Measurements from ENCODE around the gene ZBTB16.
A peak's percentile ranks its signal among the peaks of the same experiment; 100 is the strongest.

Gene ZBTB16, protein sequence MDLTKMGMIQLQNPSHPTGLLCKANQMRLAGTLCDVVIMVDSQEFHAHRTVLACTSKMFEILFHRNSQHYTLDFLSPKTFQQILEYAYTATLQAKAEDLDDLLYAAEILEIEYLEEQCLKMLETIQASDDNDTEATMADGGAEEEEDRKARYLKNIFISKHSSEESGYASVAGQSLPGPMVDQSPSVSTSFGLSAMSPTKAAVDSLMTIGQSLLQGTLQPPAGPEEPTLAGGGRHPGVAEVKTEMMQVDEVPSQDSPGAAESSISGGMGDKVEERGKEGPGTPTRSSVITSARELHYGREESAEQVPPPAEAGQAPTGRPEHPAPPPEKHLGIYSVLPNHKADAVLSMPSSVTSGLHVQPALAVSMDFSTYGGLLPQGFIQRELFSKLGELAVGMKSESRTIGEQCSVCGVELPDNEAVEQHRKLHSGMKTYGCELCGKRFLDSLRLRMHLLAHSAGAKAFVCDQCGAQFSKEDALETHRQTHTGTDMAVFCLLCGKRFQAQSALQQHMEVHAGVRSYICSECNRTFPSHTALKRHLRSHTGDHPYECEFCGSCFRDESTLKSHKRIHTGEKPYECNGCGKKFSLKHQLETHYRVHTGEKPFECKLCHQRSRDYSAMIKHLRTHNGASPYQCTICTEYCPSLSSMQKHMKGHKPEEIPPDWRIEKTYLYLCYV

GRCh38 chr11:114059278-114059983 lies at the start of gene ZBTB16:
Gene ZBTB16 (plus strand): TSS chr11:114059711. CDS start chr11:114063301, 3,590 bp downstream.
- DNase-seq, result peak; percentile 52 to 57

DNA sequence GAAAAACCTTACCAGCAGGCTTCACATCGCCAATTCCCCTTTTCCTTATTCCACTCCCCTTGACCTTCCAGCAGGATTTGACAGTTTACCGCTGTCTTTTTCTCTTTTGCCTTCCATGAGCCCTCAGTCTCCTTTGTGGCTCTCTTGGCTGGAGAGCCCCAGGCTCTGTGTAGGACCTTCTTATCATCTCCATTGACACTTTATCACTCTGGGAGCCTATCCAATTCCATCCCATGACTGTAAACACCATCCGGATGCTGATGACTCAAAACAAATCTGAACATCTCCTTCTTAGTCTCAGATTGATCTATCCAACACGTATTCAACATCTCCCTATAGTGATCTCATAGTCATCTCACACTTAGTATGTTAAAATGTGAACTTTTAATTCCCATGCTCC lies 48.6 kb upstream of the ZBTB16 start:
- DNase-seq, result no peak
- TF ChIP-seq GATA1 (IDR thresholded peaks at IDR 0.05; ENCODE audit: low read depth, low read length), result no peak
- no peak for TF ChIP-seq POLR2A (IDR thresholded peaks at IDR 0.05; ENCODE audit: low read length)

More at GRCh38 chr11:114059278-114059983, at the start of gene ZBTB16:
- TF ChIP-seq POLR2A (IDR thresholded peaks at IDR 0.05; ENCODE audit: low read length) (peak; percentile 59), GATA1 (IDR thresholded peaks at IDR 0.05; ENCODE audit: low read depth, low read length) (no peak)

DNA sequence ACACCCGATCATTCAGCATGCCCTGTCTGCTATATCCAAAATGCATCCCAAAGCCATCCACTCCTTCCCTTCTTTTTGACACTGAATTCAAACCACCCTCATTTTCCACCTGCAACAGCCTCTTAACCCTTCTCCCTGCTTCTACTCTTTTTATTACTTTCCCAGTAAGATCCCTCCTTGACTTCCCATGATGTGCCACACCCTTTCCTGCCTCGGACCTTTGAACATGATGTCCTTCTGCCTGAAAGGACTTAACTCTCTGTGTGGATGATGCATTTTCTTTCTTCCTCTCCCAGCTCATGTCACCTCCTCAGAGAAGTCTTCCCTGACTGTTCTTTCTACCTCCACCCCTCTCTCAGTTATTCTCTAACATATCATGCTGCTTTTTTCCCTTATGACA lies 48.1 kb upstream of the ZBTB16 start:
- no peak for DNase-seq
- TF ChIP-seq POLR2A (IDR thresholded peaks at IDR 0.05; ENCODE audit: low read length) (no peak), GATA1 (IDR thresholded peaks at IDR 0.05; ENCODE audit: low read depth, low read length) (no peak)

DNA sequence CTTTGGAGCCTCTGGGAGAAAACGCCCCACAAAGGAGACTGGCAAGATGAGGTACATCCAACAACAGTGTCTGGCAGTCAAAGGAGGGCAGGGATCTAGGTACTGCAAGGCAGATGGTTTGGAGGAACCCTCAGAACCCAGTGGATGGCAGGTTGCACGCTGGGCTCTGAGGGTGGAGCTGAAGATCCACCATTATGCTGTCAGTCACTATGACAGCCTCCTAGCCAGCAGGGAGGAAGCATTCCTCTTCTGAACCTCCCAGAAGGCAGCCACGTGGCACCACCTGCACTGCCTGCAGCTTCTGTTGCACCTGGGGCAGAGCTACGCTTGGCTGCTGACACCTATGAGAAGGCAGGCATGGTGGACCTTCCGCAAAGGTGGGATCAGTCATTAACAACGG lies 44.4 kb upstream of the ZBTB16 start:
- TF ChIP-seq POLR2A (IDR thresholded peaks at IDR 0.05; ENCODE audit: low read length) (no peak), GATA1 (IDR thresholded peaks at IDR 0.05; ENCODE audit: low read depth, low read length) (no peak)
- no peak for DNase-seq

DNA sequence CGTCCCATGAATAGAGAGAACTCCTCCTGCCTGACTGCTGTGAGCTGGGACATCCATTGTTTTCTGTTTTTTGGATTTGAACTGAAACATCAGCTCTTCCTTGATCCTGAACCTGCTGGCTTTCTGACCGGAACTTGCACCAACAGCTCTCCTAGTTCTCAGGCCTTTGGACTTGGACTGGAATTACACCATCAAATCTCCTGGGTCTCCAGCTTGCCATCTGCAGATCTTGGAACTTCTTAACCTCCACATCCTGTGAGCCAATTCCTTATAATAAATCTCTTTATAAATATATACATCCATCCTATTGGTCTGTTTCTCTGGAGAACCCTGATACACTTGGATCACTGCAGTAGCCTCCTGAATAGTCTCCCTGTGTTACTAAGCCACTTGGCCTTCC lies 42.5 kb upstream of the ZBTB16 start:
- TF ChIP-seq GATA1 (IDR thresholded peaks at IDR 0.05; ENCODE audit: low read depth, low read length), result no peak
- DNase-seq, result no peak

DNA sequence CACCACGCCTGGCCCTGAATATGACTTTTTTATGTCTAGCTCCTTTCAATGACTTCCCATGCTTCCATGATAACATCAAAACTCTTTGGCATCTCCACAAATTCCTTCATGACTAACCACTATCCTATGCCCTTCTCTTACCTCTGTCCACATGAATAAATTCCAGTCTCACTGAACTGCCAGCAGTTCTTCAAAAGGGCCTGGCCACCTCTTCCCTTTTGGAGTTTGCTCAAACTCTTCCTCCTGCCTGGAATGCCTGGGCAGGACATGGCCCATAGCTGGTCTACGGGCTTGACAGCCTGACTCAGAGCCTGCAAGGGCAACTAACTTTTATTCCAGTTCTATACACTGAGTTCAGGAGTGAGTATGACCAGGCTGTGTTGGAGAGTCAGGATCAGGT lies 41.8 kb upstream of the ZBTB16 start:
- DNase-seq, result no peak
- TF ChIP-seq GATA1 (IDR thresholded peaks at IDR 0.05; ENCODE audit: low read depth, low read length) (no peak), POLR2A (IDR thresholded peaks at IDR 0.05; ENCODE audit: low read length) (no peak)

DNA sequence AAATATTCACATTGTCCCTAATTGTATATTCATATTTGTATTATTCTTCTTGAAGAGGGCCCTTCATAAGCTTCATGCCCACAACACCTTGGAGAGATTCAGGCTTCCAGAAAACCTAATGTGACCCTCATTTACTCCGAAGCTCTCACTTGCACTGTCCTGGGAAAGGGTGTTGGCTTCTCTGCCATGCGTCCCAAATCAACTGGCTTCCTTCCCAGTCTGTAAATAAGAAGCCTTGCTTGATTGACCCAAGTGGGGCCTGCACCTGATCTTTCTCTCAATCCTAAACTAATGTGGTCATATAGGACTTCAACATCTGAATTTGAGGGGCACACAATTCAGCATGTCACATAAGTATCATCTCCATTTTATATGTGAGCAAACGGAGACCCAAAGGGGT lies 40.5 kb upstream of the ZBTB16 start:
- TF ChIP-seq GATA1 (IDR thresholded peaks at IDR 0.05; ENCODE audit: low read depth, low read length), result no peak
- no peak for TF ChIP-seq POLR2A (IDR thresholded peaks at IDR 0.05; ENCODE audit: low read length)
- DNase-seq, result no peak

DNA sequence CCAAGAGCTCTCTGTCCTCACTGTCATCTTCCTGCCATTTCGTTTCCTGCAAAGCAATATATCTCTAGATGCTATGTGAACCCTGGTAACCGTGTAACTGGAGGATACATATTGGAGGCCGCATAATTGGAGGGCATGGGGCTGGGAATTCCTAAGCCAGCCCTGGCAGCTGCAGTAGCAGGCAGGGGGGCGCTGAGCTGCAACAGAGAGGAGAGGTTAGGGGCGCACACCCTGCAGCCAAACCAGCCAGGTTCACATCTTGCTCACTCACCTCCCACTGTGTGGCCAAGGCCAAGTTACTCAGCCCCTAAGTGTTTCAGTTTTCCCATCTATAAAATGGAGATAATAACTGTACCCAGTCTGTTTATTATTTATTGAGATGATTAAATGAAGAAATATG lies 39.9 kb upstream of the ZBTB16 start:
- DNase-seq, result no peak
- TF ChIP-seq POLR2A (IDR thresholded peaks at IDR 0.05; ENCODE audit: low read length) (no peak), GATA1 (IDR thresholded peaks at IDR 0.05; ENCODE audit: low read depth, low read length) (no peak)

DNA sequence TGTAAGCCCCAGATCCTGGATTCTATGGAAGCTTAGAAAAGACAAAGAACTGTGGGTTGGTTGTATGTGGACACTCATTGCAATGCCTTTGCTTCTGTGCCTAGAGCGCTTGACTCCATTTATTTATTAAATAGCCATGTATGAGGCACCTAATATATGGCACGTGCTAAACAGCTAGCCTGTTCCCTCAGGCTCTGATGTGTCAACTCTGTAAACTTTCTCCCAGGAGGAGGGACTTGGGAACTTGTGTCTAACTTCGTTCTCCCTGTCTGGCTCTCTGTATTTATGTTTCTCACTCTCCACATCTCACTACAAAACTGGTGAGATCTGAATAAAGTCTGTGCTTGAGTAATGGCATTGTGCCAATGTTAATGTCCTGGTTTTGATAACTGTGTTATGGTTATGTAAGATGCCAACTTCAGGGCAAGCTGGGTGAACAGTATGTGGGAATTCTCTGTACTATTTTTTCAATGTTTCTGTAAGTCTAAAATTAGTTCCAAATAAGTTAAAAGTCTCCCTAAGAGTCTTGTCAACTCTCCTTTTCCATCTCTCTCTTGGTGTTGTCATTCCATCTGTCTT lies 34.1 kb upstream of the ZBTB16 start:
- no peak for DNase-seq
- TF ChIP-seq GATA1 (IDR thresholded peaks at IDR 0.05; ENCODE audit: low read depth, low read length) (no peak), POLR2A (IDR thresholded peaks at IDR 0.05; ENCODE audit: low read length) (no peak)

GRCh38 chr11:114026355-114026754 lies 33.2 kb upstream of the ZBTB16 start:
- DNase-seq, result peak; percentile 7 to 18
- TF ChIP-seq POLR2A (IDR thresholded peaks at IDR 0.05; ENCODE audit: low read length), result no peak
- TF ChIP-seq GATA1 (IDR thresholded peaks at IDR 0.05; ENCODE audit: low read depth, low read length), result no peak

- no peak for TF ChIP-seq GATA1 (IDR thresholded peaks at IDR 0.05; ENCODE audit: low read depth, low read length)
- TF ChIP-seq POLR2A (IDR thresholded peaks at IDR 0.05; ENCODE audit: low read length), result no peak
These were observed 32.1 kb upstream of the ZBTB16 start for GRCh38 chr11:114027391-114027790.

DNA sequence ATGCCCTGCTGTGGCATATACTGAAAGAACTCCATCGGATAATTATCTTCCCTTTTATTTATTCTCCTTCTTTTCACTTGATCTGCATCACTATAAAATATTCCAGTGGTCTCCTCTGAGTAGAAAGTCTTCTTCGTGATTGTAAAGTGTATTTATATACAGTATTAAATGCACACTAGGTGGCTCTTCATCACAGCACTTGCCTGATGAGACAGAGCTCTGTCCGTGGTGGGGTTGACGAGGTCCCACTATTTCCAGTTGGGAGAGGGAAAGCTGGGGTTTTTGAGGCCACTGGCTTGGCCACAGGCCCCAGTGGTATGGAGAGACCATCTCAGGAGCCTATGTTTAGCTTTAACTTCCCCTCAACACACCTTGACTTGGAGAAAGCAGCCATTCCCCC lies 31.6 kb upstream of the ZBTB16 start:
- no peak for TF ChIP-seq GATA1 (IDR thresholded peaks at IDR 0.05; ENCODE audit: low read depth, low read length)
- no peak for TF ChIP-seq POLR2A (IDR thresholded peaks at IDR 0.05; ENCODE audit: low read length)
- DNase-seq, result no peak

More at GRCh38 chr11:114027391-114027790, 32.1 kb upstream of the ZBTB16 start:
- no peak for DNase-seq

GRCh38 chr11:114031246-114031966 lies 28.1 kb upstream of the ZBTB16 start:
- no peak for TF ChIP-seq POLR2A (IDR thresholded peaks at IDR 0.05; ENCODE audit: low read length)
- TF ChIP-seq GATA1 (IDR thresholded peaks at IDR 0.05; ENCODE audit: low read depth, low read length), result no peak

More at GRCh38 chr11:114031246-114031966, 28.1 kb upstream of the ZBTB16 start:
- DNase-seq, result no peak

Data from erythroblast (primary cell).